ENCODE data around the gene SMARCD3. TPM values are rescaled to one million over a fixed set of nuclear protein-coding genes. Genes with fewer than 3 reads are reported as not detected.

The SMARCD3 gene
- total RNA-seq, 6 experiments from 2014 or later = 28.0 to 32.9 (median 31.2) TPM

DNA sequence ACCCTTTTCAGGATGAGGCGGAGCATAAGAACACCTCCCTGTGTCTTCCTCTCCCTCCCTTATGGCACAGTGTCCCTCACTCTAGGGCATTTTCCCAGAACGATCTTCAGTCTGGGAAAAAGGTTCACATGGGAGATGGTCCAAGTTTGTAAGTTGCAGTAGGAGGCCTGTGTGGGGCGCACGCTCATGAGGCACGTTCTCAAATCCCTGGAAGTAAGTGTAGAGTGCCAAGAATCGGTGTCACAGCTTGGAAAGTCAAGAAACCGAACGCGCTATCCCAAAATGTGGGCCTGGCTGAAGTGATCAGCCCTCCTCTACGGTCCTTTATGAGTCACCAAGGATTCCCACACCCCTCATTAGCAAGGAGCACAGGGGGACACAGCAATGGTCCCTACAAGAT is 23.9 kb upstream of the SMARCD3 start:
- no peak for DNase-seq
- no peaks in the 10 kb centered on the region for H3K9me3 Mint-ChIP-seq
- TF ChIP-seq, protein P1, sequence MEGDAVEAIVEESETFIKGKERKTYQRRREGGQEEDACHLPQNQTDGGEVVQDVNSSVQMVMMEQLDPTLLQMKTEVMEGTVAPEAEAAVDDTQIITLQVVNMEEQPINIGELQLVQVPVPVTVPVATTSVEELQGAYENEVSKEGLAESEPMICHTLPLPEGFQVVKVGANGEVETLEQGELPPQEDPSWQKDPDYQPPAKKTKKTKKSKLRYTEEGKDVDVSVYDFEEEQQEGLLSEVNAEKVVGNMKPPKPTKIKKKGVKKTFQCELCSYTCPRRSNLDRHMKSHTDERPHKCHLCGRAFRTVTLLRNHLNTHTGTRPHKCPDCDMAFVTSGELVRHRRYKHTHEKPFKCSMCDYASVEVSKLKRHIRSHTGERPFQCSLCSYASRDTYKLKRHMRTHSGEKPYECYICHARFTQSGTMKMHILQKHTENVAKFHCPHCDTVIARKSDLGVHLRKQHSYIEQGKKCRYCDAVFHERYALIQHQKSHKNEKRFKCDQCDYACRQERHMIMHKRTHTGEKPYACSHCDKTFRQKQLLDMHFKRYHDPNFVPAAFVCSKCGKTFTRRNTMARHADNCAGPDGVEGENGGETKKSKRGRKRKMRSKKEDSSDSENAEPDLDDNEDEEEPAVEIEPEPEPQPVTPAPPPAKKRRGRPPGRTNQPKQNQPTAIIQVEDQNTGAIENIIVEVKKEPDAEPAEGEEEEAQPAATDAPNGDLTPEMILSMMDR (IDR thresholded peaks at IDR 0.05) = no peak; the same call in 1 of the 2 replicates
- no peak overlapping the region for H3K27ac Mint-ChIP-seq
- H3K4me1 Mint-ChIP-seq (ENCODE audit: low read depth) = no peaks in the 10 kb centered on the region
- H3K36me3 Mint-ChIP-seq (ENCODE audit: low read depth) = no peaks in the 10 kb centered on the region
- H3K4me3 Mint-ChIP-seq = no peak overlapping the region
- peaks cover 35% of the 10 kb centered on the region for H3K27me3 Mint-ChIP-seq (ENCODE audit: insufficient read depth)

- no peaks in the 10 kb centered on the region for H3K4me1 Mint-ChIP-seq (ENCODE audit: low read depth)
- H3K27ac Mint-ChIP-seq = no peak overlapping the region
- H3K9me3 Mint-ChIP-seq = no peaks in the 10 kb centered on the region
These were observed 23.3 kb upstream of the SMARCD3 start for GRCh38 chr7:151271699-151272355.

GRCh38 chr7:151269511-151269910 is 21.0 kb upstream of the SMARCD3 start:
- TF ChIP-seq, protein P1 (IDR thresholded peaks at IDR 0.05) = no peak
- DNase-seq = no peak
- Mint-ChIP-seq H3K4me3 (no peak overlapping the region), H3K27ac (no peak overlapping the region), H3K27me3 (ENCODE audit: insufficient read depth) (peaks cover 36% of the 10 kb centered on the region), H3K4me1 (ENCODE audit: low read depth) (no peaks in the 10 kb centered on the region), H3K36me3 (ENCODE audit: low read depth) (no peaks in the 10 kb centered on the region), H3K9me3 (no peaks in the 10 kb centered on the region)

More at GRCh38 chr7:151271699-151272355, 23.3 kb upstream of the SMARCD3 start:
- Mint-ChIP-seq H3K27me3 (ENCODE audit: insufficient read depth) (peaks cover 37% of the 10 kb centered on the region), H3K4me3 (no peak overlapping the region), H3K36me3 (ENCODE audit: low read depth) (no peaks in the 10 kb centered on the region)
- no peak for DNase-seq
- TF ChIP-seq, protein P1 (IDR thresholded peaks at IDR 0.05) = peak; percentile 10; the same call in 1 of the 2 replicates

- Mint-ChIP-seq H3K4me3 (no peak overlapping the region), H3K36me3 (ENCODE audit: low read depth) (no peaks in the 10 kb centered on the region), H3K27ac (no peak overlapping the region), H3K9me3 (no peaks in the 10 kb centered on the region), H3K27me3 (ENCODE audit: insufficient read depth) (peaks cover 57% of the 10 kb centered on the region), H3K4me1 (ENCODE audit: low read depth) (no peaks in the 10 kb centered on the region)
- TF ChIP-seq, protein P1 (IDR thresholded peaks at IDR 0.05) = no peak
- no peak for DNase-seq
These were observed 16.9 kb upstream of the SMARCD3 start for GRCh38 chr7:151265351-151265931.

DNA sequence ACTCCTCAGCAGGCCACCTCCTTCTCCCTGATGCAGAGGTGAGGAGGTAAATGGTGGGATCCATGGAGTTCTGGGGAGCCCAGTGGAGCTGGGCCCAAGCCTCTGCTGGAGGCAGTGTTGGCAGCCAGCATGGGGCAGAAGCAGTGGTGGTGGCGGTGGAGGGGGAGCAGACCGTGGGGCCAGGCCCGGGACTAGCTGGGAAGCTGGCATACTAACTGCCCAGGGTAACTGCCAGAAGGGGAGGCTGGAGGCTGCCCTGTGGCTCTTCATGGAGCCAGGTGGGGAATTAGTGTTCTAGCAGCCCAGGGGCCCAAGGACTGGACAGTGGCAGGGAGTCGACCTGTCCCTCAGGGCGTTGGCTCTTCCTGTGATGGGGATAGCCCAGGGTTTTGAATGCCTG is 16.1 kb upstream of the SMARCD3 start:
- H3K4me1 Mint-ChIP-seq (ENCODE audit: low read depth) = no peaks in the 10 kb centered on the region
- no peaks in the 10 kb centered on the region for H3K9me3 Mint-ChIP-seq
- TF ChIP-seq, protein P1 (IDR thresholded peaks at IDR 0.05) = no peak
- no peaks in the 10 kb centered on the region for H3K36me3 Mint-ChIP-seq (ENCODE audit: low read depth)
- no peak for DNase-seq
- no peak overlapping the region for H3K4me3 Mint-ChIP-seq
- H3K27ac Mint-ChIP-seq = no peak overlapping the region
- peaks cover 56% of the 10 kb centered on the region for H3K27me3 Mint-ChIP-seq (ENCODE audit: insufficient read depth)

Measured in HFFc6 (cell line).